ENCODE data around the gene ZNF821. TPM values are rescaled to one million over a fixed set of nuclear protein-coding genes. Genes with fewer than 3 reads are reported as not detected.
A peak's percentile ranks its signal among the peaks of the same experiment; 100 is the strongest.
"Not testable (repeated sequence)": the region's sequence is repeated elsewhere in the genome, so short reads cannot be mapped to it uniquely, and the experiment has no call there.

ZNF821 gene
- total RNA-seq, 6 donors from 2014 or later = 5.9 to 32.5 (median 7.4) TPM

DNA sequence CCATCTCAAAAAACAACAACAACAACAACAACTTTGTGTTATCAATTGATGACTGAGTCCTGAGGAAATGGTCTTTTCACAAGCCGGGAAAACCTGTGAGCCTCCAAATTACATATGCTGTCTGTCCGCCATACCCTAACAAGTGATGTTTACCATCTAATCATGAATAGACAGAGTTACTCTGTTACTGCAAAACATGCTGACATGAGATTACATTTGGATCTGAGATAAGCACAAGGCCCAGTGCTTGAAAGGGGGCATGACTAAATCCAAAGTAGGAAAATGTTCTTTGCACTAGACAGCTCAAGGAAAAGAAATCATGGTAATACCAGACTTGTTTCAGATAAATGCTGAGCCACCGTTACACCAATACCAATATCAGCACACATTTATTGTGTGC is 46.8 kb downstream of the ZNF821 start:
- TF ChIP-seq POLR2A (IDR thresholded peaks at IDR 0.05) = no peak
- no peak for TF ChIP-seq POLR2AphosphoS5 (IDR thresholded peaks at IDR 0.05)
- no peak for TF ChIP-seq EP300 (IDR thresholded peaks at IDR 0.05)
- TF ChIP-seq, protein P1, sequence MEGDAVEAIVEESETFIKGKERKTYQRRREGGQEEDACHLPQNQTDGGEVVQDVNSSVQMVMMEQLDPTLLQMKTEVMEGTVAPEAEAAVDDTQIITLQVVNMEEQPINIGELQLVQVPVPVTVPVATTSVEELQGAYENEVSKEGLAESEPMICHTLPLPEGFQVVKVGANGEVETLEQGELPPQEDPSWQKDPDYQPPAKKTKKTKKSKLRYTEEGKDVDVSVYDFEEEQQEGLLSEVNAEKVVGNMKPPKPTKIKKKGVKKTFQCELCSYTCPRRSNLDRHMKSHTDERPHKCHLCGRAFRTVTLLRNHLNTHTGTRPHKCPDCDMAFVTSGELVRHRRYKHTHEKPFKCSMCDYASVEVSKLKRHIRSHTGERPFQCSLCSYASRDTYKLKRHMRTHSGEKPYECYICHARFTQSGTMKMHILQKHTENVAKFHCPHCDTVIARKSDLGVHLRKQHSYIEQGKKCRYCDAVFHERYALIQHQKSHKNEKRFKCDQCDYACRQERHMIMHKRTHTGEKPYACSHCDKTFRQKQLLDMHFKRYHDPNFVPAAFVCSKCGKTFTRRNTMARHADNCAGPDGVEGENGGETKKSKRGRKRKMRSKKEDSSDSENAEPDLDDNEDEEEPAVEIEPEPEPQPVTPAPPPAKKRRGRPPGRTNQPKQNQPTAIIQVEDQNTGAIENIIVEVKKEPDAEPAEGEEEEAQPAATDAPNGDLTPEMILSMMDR (IDR thresholded peaks at IDR 0.05) = no peak
- ATAC-seq (ENCODE audit: low FRiP score in 2 of 2) = no peak
- H3K4me3 ChIP-seq = no peak overlapping the region
- H3K36me3 ChIP-seq = no peaks in the 10 kb centered on the region
- H3K4me1 ChIP-seq = no peaks in the 10 kb centered on the region
- no peak for DNase-seq
- H3K27me3 ChIP-seq = no peaks in the 10 kb centered on the region
- WGBS, 2 donors = 81 to 94% methylated on average over 3 of the region's 3 CpGs
- H3K27ac ChIP-seq = no peak overlapping the region
- H3K9me3 ChIP-seq = no peaks in the 10 kb centered on the region

DNA sequence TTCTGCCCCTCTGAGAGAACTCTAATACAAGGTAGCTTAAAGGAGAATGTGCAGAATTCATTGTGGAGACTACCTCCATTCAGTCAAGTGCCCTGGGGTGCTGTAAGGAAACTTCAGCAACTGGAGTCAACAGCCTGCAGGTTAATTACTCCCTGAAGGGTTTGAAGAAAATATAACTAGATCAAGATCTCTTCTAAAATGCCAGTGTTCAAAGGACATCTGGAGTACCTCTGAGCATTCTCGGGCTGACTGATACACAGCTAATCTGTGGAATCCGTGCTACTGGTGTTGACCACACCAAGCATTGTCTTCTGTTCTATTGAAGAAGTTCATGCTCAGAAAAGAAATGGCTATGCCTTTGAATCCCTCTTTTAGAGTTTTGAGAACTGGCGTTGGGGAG is 49.7 kb downstream of the ZNF821 start:
- Histone ChIP-seq H3K9me3 (no peaks in the 10 kb centered on the region), H3K4me1 (no peaks in the 10 kb centered on the region), H3K4me3 (no peak overlapping the region), H3K27me3 (no peaks in the 10 kb centered on the region), H3K36me3 (no peaks in the 10 kb centered on the region), H3K27ac (no peak overlapping the region)
- DNase-seq = no peak
- ATAC-seq (ENCODE audit: low FRiP score in 2 of 2) = no peak
- TF ChIP-seq POLR2AphosphoS5 (IDR thresholded peaks at IDR 0.05) (no peak), EP300 (IDR thresholded peaks at IDR 0.05) (no peak), POLR2A (IDR thresholded peaks at IDR 0.05) (no peak)
- TF ChIP-seq, protein P1 (IDR thresholded peaks at IDR 0.05) = no peak
- WGBS, 2 donors = 73 to 89% methylated on average over 3 of the region's 3 CpGs

DNA sequence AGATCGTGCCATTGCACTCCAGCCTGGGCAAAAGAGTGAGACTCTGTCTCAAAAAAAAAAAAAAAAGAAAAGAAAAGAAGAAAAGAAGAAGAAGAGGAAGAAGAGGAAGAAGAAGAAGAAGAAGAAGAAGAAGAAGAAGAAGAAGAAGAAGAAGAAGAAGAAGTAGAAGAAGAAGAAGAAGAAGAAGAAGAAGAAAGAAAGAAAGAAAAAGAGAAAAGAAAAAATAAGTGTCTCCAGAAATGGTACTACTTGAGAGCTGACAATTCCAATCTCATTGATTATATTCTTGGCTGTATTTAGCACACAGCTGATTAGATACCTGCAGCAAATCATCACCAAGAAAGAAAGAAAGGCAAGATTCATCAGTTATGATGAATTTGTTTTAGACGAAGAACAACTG is 51.9 kb downstream of the ZNF821 start:
- H3K4me1 ChIP-seq; H3K27me3 ChIP-seq; DNase-seq; H3K27ac ChIP-seq; H3K9me3 ChIP-seq; H3K4me3 ChIP-seq; ATAC-seq (ENCODE audit: low FRiP score in 2 of 2); H3K36me3 ChIP-seq: not testable (repeated sequence)
- 92 to 94% methylated on average over 2 of the region's 2 CpGs for WGBS, 2 donors

DNA sequence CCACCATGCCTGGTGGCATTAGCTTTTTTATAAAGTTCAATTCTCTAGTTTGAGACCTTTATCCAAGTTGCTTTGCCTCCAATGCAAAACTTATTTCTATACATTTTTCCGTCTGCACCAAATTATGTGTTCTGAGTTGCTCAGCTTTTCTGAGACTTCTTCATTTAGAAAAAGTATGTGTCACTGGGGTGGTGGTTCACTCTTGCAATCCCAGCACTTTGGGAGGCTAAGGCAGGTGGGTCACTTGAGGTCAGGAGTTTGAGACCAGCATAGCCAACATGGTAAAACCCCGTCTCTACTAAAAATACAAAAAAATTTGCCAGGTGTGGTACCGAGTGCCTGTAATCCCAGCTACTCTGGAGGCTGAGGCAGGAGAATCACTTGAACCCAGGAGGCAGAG is 52.3 kb downstream of the ZNF821 start:
- H3K4me1 ChIP-seq; ATAC-seq (ENCODE audit: low FRiP score in 2 of 2); H3K27ac ChIP-seq; H3K9me3 ChIP-seq; H3K36me3 ChIP-seq; DNase-seq; H3K27me3 ChIP-seq; H3K4me3 ChIP-seq: not testable (repeated sequence)
- 90 to 92% methylated on average over 3 of the region's 3 CpGs for WGBS, 2 donors

DNA sequence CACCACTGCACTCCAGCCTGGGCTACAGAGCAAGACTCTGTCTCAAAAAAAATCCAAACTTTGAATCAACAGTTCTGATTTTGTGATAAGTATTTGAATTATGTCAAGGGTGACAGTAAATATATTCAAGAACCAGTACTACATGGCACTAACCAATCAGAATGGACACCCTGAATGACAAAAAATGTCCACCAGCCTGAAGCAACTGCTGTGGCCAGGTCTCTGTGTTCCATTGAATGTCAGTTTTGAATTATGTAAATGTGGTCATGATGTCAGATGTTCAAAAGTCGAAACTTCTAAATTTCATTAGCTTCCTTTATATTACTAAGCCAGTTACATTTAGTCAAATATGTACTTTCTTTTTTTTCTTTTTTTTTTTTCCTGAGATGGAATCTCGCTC is 53.6 kb downstream of the ZNF821 start:
- Histone ChIP-seq H3K27me3 (no peaks in the 10 kb centered on the region), H3K4me3 (no peak overlapping the region), H3K27ac (no peak overlapping the region), H3K36me3 (no peaks in the 10 kb centered on the region), H3K9me3 (no peaks in the 10 kb centered on the region), H3K4me1 (no peaks in the 10 kb centered on the region)
- 61 to 74% methylated on average over 2 of the region's 2 CpGs for WGBS, 2 donors
- ATAC-seq (ENCODE audit: low FRiP score in 2 of 2) (no peak), DNase-seq (no peak)
- TF ChIP-seq POLR2AphosphoS5 (IDR thresholded peaks at IDR 0.05) = no peak
- no peak for TF ChIP-seq POLR2A (IDR thresholded peaks at IDR 0.05)
- no peak for TF ChIP-seq EP300 (IDR thresholded peaks at IDR 0.05)

DNA sequence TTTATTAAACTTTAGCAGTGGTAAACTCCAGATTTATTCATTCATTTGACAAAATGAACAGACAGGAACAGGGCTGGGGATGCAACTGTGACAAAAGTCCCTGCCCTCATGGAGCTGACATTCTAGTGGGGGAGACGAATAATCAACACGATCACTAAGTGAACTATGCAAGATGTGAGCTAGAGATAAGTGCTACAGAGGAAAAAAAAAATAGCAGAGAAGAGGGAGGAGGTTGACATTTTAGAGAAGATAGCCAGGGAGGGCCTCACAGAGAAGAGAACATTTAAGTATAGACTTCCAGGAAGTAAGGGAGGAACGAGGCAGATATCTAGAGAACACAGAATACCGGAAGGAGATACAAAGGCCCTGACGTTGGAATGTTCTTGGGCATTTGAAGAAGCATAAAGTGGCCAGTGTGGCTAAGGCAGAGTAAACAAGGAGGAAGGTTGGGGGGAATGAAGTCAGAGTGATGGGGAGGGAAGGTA is 57.4 kb downstream of the ZNF821 start:
- DNase-seq (no peak), ATAC-seq (ENCODE audit: low FRiP score in 2 of 2) (no peak)
- no peaks in the 10 kb centered on the region for H3K27me3 ChIP-seq
- TF ChIP-seq, protein P1 (IDR thresholded peaks at IDR 0.05) = no peak
- TF ChIP-seq POLR2A (IDR thresholded peaks at IDR 0.05) = no peak
- TF ChIP-seq EP300 (IDR thresholded peaks at IDR 0.05) = no peak
- no peak for TF ChIP-seq POLR2AphosphoS5 (IDR thresholded peaks at IDR 0.05)
- no peaks in the 10 kb centered on the region for H3K9me3 ChIP-seq
- H3K4me3 ChIP-seq = no peak overlapping the region
- 57 to 64% methylated on average over 5 of the region's 5 CpGs for WGBS, 2 donors
- no peaks in the 10 kb centered on the region for H3K4me1 ChIP-seq
- peaks cover 0 to 5% (median 0%) of the 10 kb centered on the region in 4 donors for H3K36me3 ChIP-seq
- no peak overlapping the region for H3K27ac ChIP-seq

DNA sequence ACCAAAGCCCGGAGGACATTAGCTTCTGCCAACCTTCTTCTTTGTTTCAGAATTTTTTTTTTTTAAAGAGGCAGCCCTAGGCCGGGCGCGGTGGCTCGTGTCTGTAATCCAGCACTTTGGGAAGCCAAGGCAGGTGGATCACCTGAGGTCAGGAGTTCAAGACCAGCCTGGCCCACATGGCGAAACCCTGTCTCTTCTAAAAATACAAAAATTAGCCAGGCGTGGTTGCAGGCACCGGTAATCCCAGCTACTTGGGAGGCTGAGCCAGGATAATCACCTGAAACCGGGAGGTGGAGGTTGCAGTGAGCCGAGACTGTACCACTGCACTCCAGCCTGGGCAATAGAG is 66.9 kb downstream of the ZNF821 start:
- H3K4me1 ChIP-seq; H3K9me3 ChIP-seq; H3K36me3 ChIP-seq; H3K27me3 ChIP-seq; ATAC-seq (ENCODE audit: low FRiP score in 2 of 2); H3K4me3 ChIP-seq; DNase-seq: not testable (repeated sequence)
- WGBS, 2 donors = 81 to 87% methylated on average over 10 of the region's 10 CpGs
- H3K27ac ChIP-seq = peak overlapping the region in 3 of 4 donors; percentile 7 to 51 (median 49)
